Measurements from ENCODE around the gene ARHGAP10. TPM values are rescaled to one million over a fixed set of nuclear protein-coding genes. Genes with fewer than 3 reads are reported as not detected.

ARHGAP10 gene
- total and polyA plus RNA-seq, 10 of the 15 experiments (the other 5 are each of a cell fraction or from before 2014, with no cell fraction given) = 1.3 to 25.8 (median 17.2) TPM

DNA sequence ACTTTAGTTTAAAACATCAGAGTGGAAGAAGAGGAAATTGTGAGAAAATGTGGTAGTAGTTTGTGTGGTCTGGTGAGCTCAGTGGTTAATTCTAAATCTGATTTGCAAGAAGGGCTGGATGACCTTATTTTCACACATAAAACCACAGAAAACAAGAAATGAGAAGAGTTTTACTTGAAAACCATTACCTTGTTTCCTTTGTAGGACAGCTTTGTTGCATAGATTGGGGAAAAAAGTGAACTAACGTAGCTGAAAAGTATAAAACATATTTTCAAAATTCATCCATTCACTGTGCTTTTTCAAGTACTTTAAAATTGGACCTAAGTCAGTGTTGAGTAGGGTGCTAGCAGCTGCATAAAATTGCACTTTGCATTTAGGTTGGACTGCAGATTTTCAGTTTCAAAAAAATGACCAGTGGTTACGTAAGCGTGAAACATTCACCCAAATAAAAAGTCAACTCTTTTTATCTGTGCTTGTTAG, 211.3 kb downstream of the ARHGAP10 start (continued):
- peak; percentile 63; the same call in 1 of the 2 replicates for TF ChIP-seq SPI1 (IDR thresholded peaks at IDR 0.05; ENCODE audit: borderline replicate concordance, insufficient read depth, low read depth, low read length)
- TF ChIP-seq ZBED1 (IDR thresholded peaks at IDR 0.05; ENCODE audit: borderline replicate concordance) = peak; percentile 74; the same call in 1 of the 2 replicates
- peak; percentile 97 for TF ChIP-seq MTA2 (IDR thresholded peaks at IDR 0.05; ENCODE audit: low read depth)
- no peak for TF ChIP-seq SREBF1 (IDR thresholded peaks at IDR 0.05; ENCODE audit: low read length)
- 0 out of 2 replicates have a peak, but pooled peaks have one; percentile 44 for TF ChIP-seq PAX5 (IDR thresholded peaks at IDR 0.05; ENCODE audit: borderline replicate concordance, low read depth, low read length)
- no peak for TF ChIP-seq ZZZ3 (IDR thresholded peaks at IDR 0.05; ENCODE audit: control insufficient read depth, insufficient read length, low read depth)
- TF ChIP-seq EED (IDR thresholded peaks at IDR 0.05; ENCODE audit: low read depth) = peak; percentile 63; the same call in 1 of the 2 replicates
- TF ChIP-seq BCL11A (IDR thresholded peaks at IDR 0.05; ENCODE audit: low read depth, low read length) = peak; percentile 73
- no peak for TF ChIP-seq ESRRA (IDR thresholded peaks at IDR 0.05; ENCODE audit: low read length)
- TF ChIP-seq RCOR1 (conservative IDR thresholded peaks at IDR 0.05; ENCODE audit: low read depth, low read length) = no peak; the same call in 1 of the 2 replicates
- 0 out of 2 replicates have a peak, but pooled peaks have one; percentile 51 for TF ChIP-seq CHD2 (IDR thresholded peaks at IDR 0.05; ENCODE audit: borderline replicate concordance, low read depth, low read length)
- no peak for TF ChIP-seq MYB (IDR thresholded peaks at IDR 0.05; ENCODE audit: borderline replicate concordance, low read depth, low read length)
- TF ChIP-seq HDAC6 (IDR thresholded peaks at IDR 0.05; ENCODE audit: unreplicated experiment) = no peak
- TF ChIP-seq SMAD5 (IDR thresholded peaks at IDR 0.05; ENCODE audit: low read depth) = no peak
- TF ChIP-seq ZNF622 (IDR thresholded peaks at IDR 0.05) = no peak
- TF ChIP-seq HDAC2 (IDR thresholded peaks at IDR 0.05) = no peak
- no peak for TF ChIP-seq CHD4 (IDR thresholded peaks at IDR 0.05)
- peak; percentile 92 for TF ChIP-seq IKZF2 (IDR thresholded peaks at IDR 0.05)
- no peak for TF ChIP-seq ZNF687 (IDR thresholded peaks at IDR 0.05)
- no peak for TF ChIP-seq SUZ12 (IDR thresholded peaks at IDR 0.05; ENCODE audit: unreplicated experiment)
- TF ChIP-seq ZNF217 (IDR thresholded peaks at IDR 0.05) = peak; percentile 91
- TF ChIP-seq STAT1 (conservative IDR thresholded peaks at IDR 0.05) = no peak
- TF ChIP-seq POLR2AphosphoS5 (IDR thresholded peaks at IDR 0.05; ENCODE audit: low read length) = no peak
- TF ChIP-seq, protein P1, sequence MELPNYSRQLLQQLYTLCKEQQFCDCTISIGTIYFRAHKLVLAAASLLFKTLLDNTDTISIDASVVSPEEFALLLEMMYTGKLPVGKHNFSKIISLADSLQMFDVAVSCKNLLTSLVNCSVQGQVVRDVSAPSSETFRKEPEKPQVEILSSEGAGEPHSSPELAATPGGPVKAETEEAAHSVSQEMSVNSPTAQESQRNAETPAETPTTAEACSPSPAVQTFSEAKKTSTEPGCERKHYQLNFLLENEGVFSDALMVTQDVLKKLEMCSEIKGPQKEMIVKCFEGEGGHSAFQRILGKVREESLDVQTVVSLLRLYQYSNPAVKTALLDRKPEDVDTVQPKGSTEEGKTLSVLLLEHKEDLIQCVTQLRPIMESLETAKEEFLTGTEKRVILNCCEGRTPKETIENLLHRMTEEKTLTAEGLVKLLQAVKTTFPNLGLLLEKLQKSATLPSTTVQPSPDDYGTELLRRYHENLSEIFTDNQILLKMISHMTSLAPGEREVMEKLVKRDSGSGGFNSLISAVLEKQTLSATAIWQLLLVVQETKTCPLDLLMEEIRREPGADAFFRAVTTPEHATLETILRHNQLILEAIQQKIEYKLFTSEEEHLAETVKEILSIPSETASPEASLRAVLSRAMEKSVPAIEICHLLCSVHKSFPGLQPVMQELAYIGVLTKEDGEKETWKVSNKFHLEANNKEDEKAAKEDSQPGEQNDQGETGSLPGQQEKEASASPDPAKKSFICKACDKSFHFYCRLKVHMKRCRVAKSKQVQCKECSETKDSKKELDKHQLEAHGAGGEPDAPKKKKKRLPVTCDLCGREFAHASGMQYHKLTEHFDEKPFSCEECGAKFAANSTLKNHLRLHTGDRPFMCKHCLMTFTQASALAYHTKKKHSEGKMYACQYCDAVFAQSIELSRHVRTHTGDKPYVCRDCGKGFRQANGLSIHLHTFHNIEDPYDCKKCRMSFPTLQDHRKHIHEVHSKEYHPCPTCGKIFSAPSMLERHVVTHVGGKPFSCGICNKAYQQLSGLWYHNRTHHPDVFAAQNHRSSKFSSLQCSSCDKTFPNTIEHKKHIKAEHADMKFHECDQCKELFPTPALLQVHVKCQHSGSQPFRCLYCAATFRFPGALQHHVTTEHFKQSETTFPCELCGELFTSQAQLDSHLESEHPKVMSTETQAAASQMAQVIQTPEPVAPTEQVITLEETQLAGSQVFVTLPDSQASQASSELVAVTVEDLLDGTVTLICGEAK (IDR thresholded peaks at IDR 0.05; ENCODE audit: borderline replicate concordance) = no peak
- TF ChIP-seq PML (IDR thresholded peaks at IDR 0.05; ENCODE audit: low read length) = peak; percentile 81
- peak; percentile 91 for TF ChIP-seq NBN (IDR thresholded peaks at IDR 0.05)
- no peak for TF ChIP-seq NRF1 (conservative IDR thresholded peaks at IDR 0.05; ENCODE audit: low read depth, low read length)
- TF ChIP-seq MTA3 (IDR thresholded peaks at IDR 0.05; ENCODE audit: borderline replicate concordance, low read length) = no peak; the same call in 1 of the 2 replicates

Measured in GM12878 (cell line).